Measurements from ENCODE around the gene EHBP1.

The EHBP1 gene

GRCh38 chr2:62705007-62705829 is at the start of gene EHBP1:
TSS of gene EHBP1 (plus strand) at chr2:62705713. CDS start at chr2:62707192, 1,479 bp downstream.
- no peaks in the 10 kb centered on the region for H3K27me3 ChIP-seq (ENCODE audit: control insufficient read depth, insufficient read depth, low read length)
- peak within 1 kb of the TSS; percentile 43; the same call in 1 of the 2 replicates for H3K9ac ChIP-seq (ENCODE audit: low read depth, low read length)

GRCh38 chr2:62657783-62658182 is 47.7 kb upstream of the EHBP1 start:
- Histone ChIP-seq H3K36me3 (ENCODE audit: control insufficient read depth, insufficient read depth, low read length) (no peaks in the 10 kb centered on the region), H3K9ac (ENCODE audit: low read depth, low read length) (no peak overlapping the region), H3K9me3 (ENCODE audit: control insufficient read depth, insufficient read depth, low read length) (no peaks in the 10 kb centered on the region), H3K4me3 (ENCODE audit: low read depth, low read length) (no peak overlapping the region), H3K27me3 (ENCODE audit: control insufficient read depth, insufficient read depth, low read length) (no peaks in the 10 kb centered on the region), H3K27ac (ENCODE audit: low read depth, low read length) (no peak overlapping the region), H3K4me1 (ENCODE audit: control insufficient read depth, insufficient read depth, low read length) (peaks cover 8% of the 10 kb centered on the region)

More at GRCh38 chr2:62705007-62705829, at the start of gene EHBP1:
- no peaks in the 10 kb centered on the region for H3K9me3 ChIP-seq (ENCODE audit: control insufficient read depth, insufficient read depth, low read length)
- peak within 1 kb of the TSS; percentile 92 for H3K4me3 ChIP-seq (ENCODE audit: low read depth, low read length)
- H3K36me3 ChIP-seq (ENCODE audit: control insufficient read depth, insufficient read depth, low read length) = peaks cover 13% of the 10 kb centered on the region
- H3K27ac ChIP-seq (ENCODE audit: low read depth, low read length) = peak within 1 kb of the TSS; percentile 76
- H3K4me1 ChIP-seq (ENCODE audit: control insufficient read depth, insufficient read depth, low read length) = peaks cover 29% of the 10 kb centered on the region

GRCh38 chr2:62658891-62659290 is 46.6 kb upstream of the EHBP1 start:
- Histone ChIP-seq H3K4me3 (ENCODE audit: low read depth, low read length) (no peak overlapping the region), H3K9me3 (ENCODE audit: control insufficient read depth, insufficient read depth, low read length) (no peaks in the 10 kb centered on the region), H3K9ac (ENCODE audit: low read depth, low read length) (no peak overlapping the region), H3K4me1 (ENCODE audit: control insufficient read depth, insufficient read depth, low read length) (peaks cover 11% of the 10 kb centered on the region), H3K27ac (ENCODE audit: low read depth, low read length) (no peak overlapping the region), H3K36me3 (ENCODE audit: control insufficient read depth, insufficient read depth, low read length) (no peaks in the 10 kb centered on the region), H3K27me3 (ENCODE audit: control insufficient read depth, insufficient read depth, low read length) (no peaks in the 10 kb centered on the region)

- Histone ChIP-seq H3K36me3 (ENCODE audit: control insufficient read depth, insufficient read depth, low read length) (no peaks in the 10 kb centered on the region), H3K9me3 (ENCODE audit: control insufficient read depth, insufficient read depth, low read length) (no peaks in the 10 kb centered on the region), H3K4me3 (ENCODE audit: low read depth, low read length) (no peak overlapping the region), H3K4me1 (ENCODE audit: control insufficient read depth, insufficient read depth, low read length) (peaks cover 11% of the 10 kb centered on the region), H3K9ac (ENCODE audit: low read depth, low read length) (no peak overlapping the region), H3K27ac (ENCODE audit: low read depth, low read length) (no peak overlapping the region), H3K27me3 (ENCODE audit: control insufficient read depth, insufficient read depth, low read length) (no peaks in the 10 kb centered on the region)
Measured at GRCh38 chr2:62660087-62660486, 45.4 kb upstream of the EHBP1 start.

GRCh38 chr2:62660582-62661262 is 44.8 kb upstream of the EHBP1 start:
- Histone ChIP-seq H3K36me3 (ENCODE audit: control insufficient read depth, insufficient read depth, low read length) (no peaks in the 10 kb centered on the region), H3K27ac (ENCODE audit: low read depth, low read length) (no peak overlapping the region), H3K4me1 (ENCODE audit: control insufficient read depth, insufficient read depth, low read length) (peaks cover 11% of the 10 kb centered on the region), H3K27me3 (ENCODE audit: control insufficient read depth, insufficient read depth, low read length) (no peaks in the 10 kb centered on the region), H3K9ac (ENCODE audit: low read depth, low read length) (no peak overlapping the region), H3K9me3 (ENCODE audit: control insufficient read depth, insufficient read depth, low read length) (no peaks in the 10 kb centered on the region), H3K4me3 (ENCODE audit: low read depth, low read length) (no peak overlapping the region)

GRCh38 chr2:62661263-62661635 is 44.3 kb upstream of the EHBP1 start:
- Histone ChIP-seq H3K9me3 (ENCODE audit: control insufficient read depth, insufficient read depth, low read length) (no peaks in the 10 kb centered on the region), H3K4me3 (ENCODE audit: low read depth, low read length) (no peak overlapping the region), H3K4me1 (ENCODE audit: control insufficient read depth, insufficient read depth, low read length) (peaks cover 11% of the 10 kb centered on the region), H3K27ac (ENCODE audit: low read depth, low read length) (no peak overlapping the region), H3K36me3 (ENCODE audit: control insufficient read depth, insufficient read depth, low read length) (no peaks in the 10 kb centered on the region), H3K27me3 (ENCODE audit: control insufficient read depth, insufficient read depth, low read length) (no peaks in the 10 kb centered on the region), H3K9ac (ENCODE audit: low read depth, low read length) (no peak overlapping the region)

- H3K4me3 ChIP-seq (ENCODE audit: low read depth, low read length) = no peak overlapping the region
- no peaks in the 10 kb centered on the region for H3K27me3 ChIP-seq (ENCODE audit: control insufficient read depth, insufficient read depth, low read length)
- H3K36me3 ChIP-seq (ENCODE audit: control insufficient read depth, insufficient read depth, low read length) = no peaks in the 10 kb centered on the region
- H3K9me3 ChIP-seq (ENCODE audit: control insufficient read depth, insufficient read depth, low read length) = no peaks in the 10 kb centered on the region
- peaks cover 11% of the 10 kb centered on the region for H3K4me1 ChIP-seq (ENCODE audit: control insufficient read depth, insufficient read depth, low read length)
- H3K9ac ChIP-seq (ENCODE audit: low read depth, low read length) = no peak overlapping the region
- no peak overlapping the region for H3K27ac ChIP-seq (ENCODE audit: low read depth, low read length)
Measured at GRCh38 chr2:62662131-62662530, 43.4 kb upstream of the EHBP1 start.

- Histone ChIP-seq H3K9ac (ENCODE audit: low read depth, low read length) (no peak overlapping the region), H3K27me3 (ENCODE audit: control insufficient read depth, insufficient read depth, low read length) (no peaks in the 10 kb centered on the region), H3K9me3 (ENCODE audit: control insufficient read depth, insufficient read depth, low read length) (no peaks in the 10 kb centered on the region), H3K36me3 (ENCODE audit: control insufficient read depth, insufficient read depth, low read length) (no peaks in the 10 kb centered on the region), H3K4me1 (ENCODE audit: control insufficient read depth, insufficient read depth, low read length) (peaks cover 11% of the 10 kb centered on the region), H3K27ac (ENCODE audit: low read depth, low read length) (no peak overlapping the region), H3K4me3 (ENCODE audit: low read depth, low read length) (no peak overlapping the region)
Measured at GRCh38 chr2:62662554-62662953, 43.0 kb upstream of the EHBP1 start.

GRCh38 chr2:62663411-62663810 is 42.1 kb upstream of the EHBP1 start:
- H3K9ac ChIP-seq (ENCODE audit: low read depth, low read length) = no peak overlapping the region
- H3K4me3 ChIP-seq (ENCODE audit: low read depth, low read length) = no peak overlapping the region

GRCh38 chr2:62663920-62664795 is 41.4 kb upstream of the EHBP1 start:
- H3K27ac ChIP-seq (ENCODE audit: low read depth, low read length) = no peak overlapping the region
- H3K27me3 ChIP-seq (ENCODE audit: control insufficient read depth, insufficient read depth, low read length) = no peaks in the 10 kb centered on the region
- H3K4me3 ChIP-seq (ENCODE audit: low read depth, low read length) = no peak overlapping the region
- H3K9me3 ChIP-seq (ENCODE audit: control insufficient read depth, insufficient read depth, low read length) = no peaks in the 10 kb centered on the region
- no peak overlapping the region for H3K9ac ChIP-seq (ENCODE audit: low read depth, low read length)
- H3K36me3 ChIP-seq (ENCODE audit: control insufficient read depth, insufficient read depth, low read length) = no peaks in the 10 kb centered on the region
- H3K4me1 ChIP-seq (ENCODE audit: control insufficient read depth, insufficient read depth, low read length) = peaks cover 11% of the 10 kb centered on the region

More at GRCh38 chr2:62663411-62663810, 42.1 kb upstream of the EHBP1 start:
- no peaks in the 10 kb centered on the region for H3K27me3 ChIP-seq (ENCODE audit: control insufficient read depth, insufficient read depth, low read length)
- no peaks in the 10 kb centered on the region for H3K9me3 ChIP-seq (ENCODE audit: control insufficient read depth, insufficient read depth, low read length)
- no peaks in the 10 kb centered on the region for H3K36me3 ChIP-seq (ENCODE audit: control insufficient read depth, insufficient read depth, low read length)
- no peak overlapping the region for H3K27ac ChIP-seq (ENCODE audit: low read depth, low read length)
- peaks cover 11% of the 10 kb centered on the region for H3K4me1 ChIP-seq (ENCODE audit: control insufficient read depth, insufficient read depth, low read length)
